Measurements from ENCODE around the gene CEP72.

DNA sequence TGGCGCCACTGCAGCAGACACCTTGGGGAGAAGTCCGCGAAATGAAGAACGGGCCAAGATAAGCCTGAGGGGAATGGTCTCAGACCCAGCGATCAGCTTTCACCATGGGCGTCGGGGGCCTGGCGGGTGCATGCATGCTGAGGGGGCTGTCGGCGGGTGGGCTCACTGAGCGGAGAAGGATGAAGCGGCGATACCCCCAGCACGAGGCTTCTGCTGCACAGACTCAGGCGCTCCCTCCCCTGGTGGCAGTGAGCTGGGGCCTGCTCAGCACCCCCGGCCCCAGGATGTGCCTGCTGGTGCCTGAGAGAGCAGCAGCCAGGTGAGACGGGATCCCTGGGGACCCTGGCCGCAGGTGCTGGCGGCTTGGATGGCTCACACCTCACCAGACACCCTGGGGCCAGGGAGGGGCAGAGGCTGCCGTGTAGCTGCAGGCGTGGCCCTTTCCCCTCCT, 31.2 kb downstream of the CEP72 start:
- TF ChIP-seq, protein P1, sequence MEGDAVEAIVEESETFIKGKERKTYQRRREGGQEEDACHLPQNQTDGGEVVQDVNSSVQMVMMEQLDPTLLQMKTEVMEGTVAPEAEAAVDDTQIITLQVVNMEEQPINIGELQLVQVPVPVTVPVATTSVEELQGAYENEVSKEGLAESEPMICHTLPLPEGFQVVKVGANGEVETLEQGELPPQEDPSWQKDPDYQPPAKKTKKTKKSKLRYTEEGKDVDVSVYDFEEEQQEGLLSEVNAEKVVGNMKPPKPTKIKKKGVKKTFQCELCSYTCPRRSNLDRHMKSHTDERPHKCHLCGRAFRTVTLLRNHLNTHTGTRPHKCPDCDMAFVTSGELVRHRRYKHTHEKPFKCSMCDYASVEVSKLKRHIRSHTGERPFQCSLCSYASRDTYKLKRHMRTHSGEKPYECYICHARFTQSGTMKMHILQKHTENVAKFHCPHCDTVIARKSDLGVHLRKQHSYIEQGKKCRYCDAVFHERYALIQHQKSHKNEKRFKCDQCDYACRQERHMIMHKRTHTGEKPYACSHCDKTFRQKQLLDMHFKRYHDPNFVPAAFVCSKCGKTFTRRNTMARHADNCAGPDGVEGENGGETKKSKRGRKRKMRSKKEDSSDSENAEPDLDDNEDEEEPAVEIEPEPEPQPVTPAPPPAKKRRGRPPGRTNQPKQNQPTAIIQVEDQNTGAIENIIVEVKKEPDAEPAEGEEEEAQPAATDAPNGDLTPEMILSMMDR (IDR thresholded peaks at IDR 0.05): no peak
- TF ChIP-seq EZH2phosphoT487 (IDR thresholded peaks at IDR 0.05): no peak
